Mesendoderm (in vitro differentiated cells): ENCODE data around the gene TBX4.

Experiments used
- DNase-seq: peaks from one replicate; pipeline ENCODE4 v3.0.0; 2013
- H2AK5ac ChIP-seq: 2 replicates; pipeline ENCODE4 v1.6.1; 2013; ENCODE audit warnings: low read length, inconsistent platforms
- H2BK120ac ChIP-seq: 2 replicates; pipeline ENCODE4 v1.6.1; 2013; ENCODE audit warnings: low read depth, mild to moderate bottlenecking, low read length, moderate library complexity, mixed read lengths
- H2BK15ac ChIP-seq: replicated peaks from 2 replicates; pipeline ENCODE4 v1.6.1; 2013; ENCODE audit warnings: low read depth, mild to moderate bottlenecking, moderate library complexity
- H2BK5ac ChIP-seq: 2 replicates; pipeline ENCODE4 v1.6.1; 2013; ENCODE audit warnings: low read length, inconsistent platforms
- H3K18ac ChIP-seq: 2 replicates; pipeline ENCODE4 v1.6.1; 2013; ENCODE audit warnings: mild to moderate bottlenecking, low read length, mixed read lengths
- H3K23ac ChIP-seq: one replicate; pipeline ENCODE4 v1.6.1; 2013; ENCODE audit warnings: low read length
- H3K27ac ChIP-seq: 2 replicates; pipeline ENCODE4 v1.5.1; 2013; ENCODE audit warnings: low read depth, mild to moderate bottlenecking, inconsistent platforms, low read length, moderate library complexity
- H3K27me3 ChIP-seq: 2 replicates; pipeline ENCODE4 v1.6.1; 2013; ENCODE audit warnings: low read length, control low read depth, mild to moderate bottlenecking, inconsistent platforms; ENCODE audit not compliant: insufficient read depth, poor library complexity
- H3K36me3 ChIP-seq: 2 replicates; pipeline ENCODE4 v1.6.1; 2013; ENCODE audit warnings: low read length, inconsistent platforms; ENCODE audit not compliant: control insufficient read depth, insufficient read depth
- H3K4ac ChIP-seq: one replicate; pipeline ENCODE4 v1.6.1; 2013; ENCODE audit warnings: low read depth, mild to moderate bottlenecking, low read length, moderate library complexity
- H3K4me1 ChIP-seq: 2 replicates; pipeline ENCODE4 v1.6.1; 2013; ENCODE audit warnings: low read depth, low read length, inconsistent platforms; ENCODE audit not compliant: control insufficient read depth
- H3K4me2 ChIP-seq: 2 replicates; pipeline ENCODE4 v1.6.1; 2013; ENCODE audit warnings: low read length
- H3K4me3 ChIP-seq: 2 replicates; pipeline ENCODE4 v1.5.1; 2013; ENCODE audit warnings: mild to moderate bottlenecking, low read length
- H3K56ac ChIP-seq: one replicate; pipeline ENCODE4 v1.6.1; 2013; ENCODE audit warnings: low read length
- H3K79me1 ChIP-seq: 2 replicates; pipeline ENCODE4 v1.6.1; 2013; ENCODE audit warnings: low read length, inconsistent platforms
- H3K79me2 ChIP-seq: 2 replicates; pipeline ENCODE4 v1.6.1; 2013; ENCODE audit warnings: mild to moderate bottlenecking, low read length; ENCODE audit not compliant: control insufficient read depth, insufficient read depth
- H3K9ac ChIP-seq: 2 replicates; pipeline ENCODE4 v1.6.1; 2013; ENCODE audit warnings: low read length, inconsistent platforms
- H4K5ac ChIP-seq: one replicate; pipeline ENCODE4 v1.6.1; 2013; ENCODE audit warnings: low read length
- H4K8ac ChIP-seq: one replicate; pipeline ENCODE4 v1.6.1; 2013; ENCODE audit warnings: low read depth, mild to moderate bottlenecking, control low read depth, low read length, moderate library complexity
- WGBS: extraction: QIAGEN DNeasy Blood & Tissue Kit; methylation state at CpG from one replicate; pipeline ENCODE4 v1.1.7; 2013; ENCODE audit warnings: low lambda C conversion rate, missing lambda C conversion rate; ENCODE audit not compliant: insufficient coverage; ENCODE audit errors: extremely low coverage; 5-methylcytosine and 5-hydroxymethylcytosine counted together

TBX4 gene

DNA sequence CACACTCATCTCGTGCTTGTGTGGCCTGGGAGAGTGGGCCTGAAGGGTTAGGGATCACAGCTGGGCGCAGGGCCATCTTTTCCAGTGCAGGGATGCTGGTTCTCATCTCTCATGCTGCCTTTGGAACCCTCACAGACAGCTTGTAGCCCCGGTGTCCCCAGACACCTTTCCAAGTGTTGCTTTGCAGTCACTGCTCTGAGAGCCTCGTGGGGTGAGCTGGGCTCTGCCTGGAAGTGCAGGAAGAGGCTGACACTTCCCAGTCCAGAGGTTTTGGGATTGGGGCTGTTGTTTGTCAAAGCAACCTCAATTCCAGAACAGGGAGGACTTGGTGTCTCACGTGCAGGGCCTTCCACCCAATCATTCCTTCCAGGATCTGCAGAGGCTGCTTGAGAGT lies 28.2 kb downstream of the TBX4 start:
- H3K79me1 ChIP-seq, result no peaks in the 10 kb centered on the region

DNA sequence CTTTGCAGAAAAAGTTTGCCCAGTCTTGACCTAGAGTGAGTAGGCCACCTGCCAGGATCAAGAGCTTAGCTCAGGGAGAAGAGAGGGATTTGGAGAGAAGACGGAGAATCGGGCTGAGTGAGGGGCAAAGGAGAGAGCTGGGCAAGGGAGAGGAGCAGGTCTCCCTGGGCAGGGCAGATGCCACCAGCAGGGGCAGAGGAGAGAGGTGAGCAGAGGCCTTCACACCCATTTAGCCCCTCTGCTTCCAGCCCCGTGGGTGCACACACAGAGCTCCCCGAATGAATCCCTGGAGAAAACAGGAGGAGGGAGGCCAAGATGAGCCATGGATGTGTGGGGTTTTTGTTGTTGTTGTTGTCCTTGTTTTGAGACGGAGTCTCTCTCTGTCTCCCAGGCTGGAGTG lies 29.2 kb downstream of the TBX4 start:
- Histone ChIP-seq H3K79me2 (no peaks in the 10 kb centered on the region), H3K4me3 (no peak overlapping the region), H3K4me2 (no peak overlapping the region), H2BK120ac (no peak overlapping the region), H2BK15ac (no peak overlapping the region), H3K56ac (no peak overlapping the region), H3K27me3 (no peaks in the 10 kb centered on the region), H2BK5ac (no peak overlapping the region), H4K5ac (no peak overlapping the region), H3K4me1 (peaks cover 2% of the 10 kb centered on the region), H3K23ac (no peak overlapping the region), H3K18ac (no peak overlapping the region), H4K8ac (no peak overlapping the region), H2AK5ac (no peak overlapping the region), H3K27ac (no peak overlapping the region), H3K79me1 (no peaks in the 10 kb centered on the region), H3K9ac (no peak overlapping the region), H3K4ac (no peak overlapping the region), H3K36me3 (no peaks in the 10 kb centered on the region)
- no peak for DNase-seq
- WGBS, result no CpG with 5 or more reads among the region's 5 CpGs

More for the DNA sequence above, 28.2 kb downstream of the TBX4 start:
- Histone ChIP-seq H4K8ac (no peak overlapping the region), H3K18ac (no peak overlapping the region), H3K4ac (no peak overlapping the region), H3K27me3 (no peaks in the 10 kb centered on the region), H3K4me3 (no peak overlapping the region), H3K27ac (no peak overlapping the region), H3K23ac (no peak overlapping the region), H3K9ac (no peak overlapping the region), H2BK15ac (no peak overlapping the region), H4K5ac (no peak overlapping the region), H2BK5ac (no peak overlapping the region), H3K4me1 (no peaks in the 10 kb centered on the region), H2AK5ac (no peak overlapping the region), H3K36me3 (no peaks in the 10 kb centered on the region), H3K79me2 (no peaks in the 10 kb centered on the region), H2BK120ac (no peak overlapping the region), H3K56ac (no peak overlapping the region), H3K4me2 (no peak overlapping the region)
- no peak for DNase-seq
- no CpG with 5 or more reads among the region's 5 CpGs for WGBS

- no peak overlapping the region for H2BK15ac ChIP-seq
- H3K4ac ChIP-seq, result no peak overlapping the region
- H3K79me2 ChIP-seq, result no peaks in the 10 kb centered on the region
- H3K4me1 ChIP-seq, result peaks cover 4% of the 10 kb centered on the region
- no peak for DNase-seq
- no peak overlapping the region for H3K56ac ChIP-seq
- H3K9ac ChIP-seq, result no peak overlapping the region
- H4K5ac ChIP-seq, result no peak overlapping the region
- no peak overlapping the region for H3K4me2 ChIP-seq
- H3K18ac ChIP-seq, result no peak overlapping the region
- H3K4me3 ChIP-seq, result no peak overlapping the region
- H2AK5ac ChIP-seq, result no peak overlapping the region
- H3K23ac ChIP-seq, result no peak overlapping the region
- no peaks in the 10 kb centered on the region for H3K79me1 ChIP-seq
- no peak overlapping the region for H2BK5ac ChIP-seq
- no peaks in the 10 kb centered on the region for H3K27me3 ChIP-seq
- H4K8ac ChIP-seq, result no peak overlapping the region
- WGBS, result no CpG with 5 or more reads among the region's 8 CpGs
- H3K27ac ChIP-seq, result no peak overlapping the region
- H3K36me3 ChIP-seq, result no peaks in the 10 kb centered on the region
- no peak overlapping the region for H2BK120ac ChIP-seq
Observed at GRCh38 chr17:61482467-61482866, 30.2 kb downstream of the TBX4 start.

DNA sequence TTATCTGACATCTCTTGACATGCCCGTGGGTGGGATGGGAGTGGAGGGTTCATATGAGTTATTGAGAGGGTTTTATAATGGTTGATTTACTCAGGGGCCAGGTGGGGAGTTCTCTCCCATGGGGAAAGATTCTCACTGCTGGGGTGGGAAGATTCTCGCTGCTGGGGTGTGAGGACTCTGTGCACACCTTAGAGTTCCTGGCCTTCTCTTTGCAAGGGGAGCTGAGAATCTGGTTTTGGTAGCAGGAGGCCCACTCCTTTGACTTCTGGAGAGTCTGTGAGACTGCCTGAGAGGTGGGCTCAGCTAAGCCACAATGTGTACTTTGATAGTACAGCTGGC lies 31.5 kb downstream of the TBX4 start:
- Histone ChIP-seq H3K18ac (no peak overlapping the region), H2BK5ac (no peak overlapping the region), H3K4me1 (peaks cover 4% of the 10 kb centered on the region), H3K27me3 (no peaks in the 10 kb centered on the region), H3K36me3 (no peaks in the 10 kb centered on the region), H4K8ac (no peak overlapping the region), H4K5ac (no peak overlapping the region), H2AK5ac (no peak overlapping the region), H2BK120ac (no peak overlapping the region), H3K27ac (no peak overlapping the region), H3K9ac (no peak overlapping the region), H3K79me1 (no peaks in the 10 kb centered on the region), H3K4ac (no peak overlapping the region), H3K4me2 (no peak overlapping the region), H3K56ac (no peak overlapping the region), H3K23ac (no peak overlapping the region), H3K79me2 (no peaks in the 10 kb centered on the region), H2BK15ac (no peak overlapping the region), H3K4me3 (no peak overlapping the region)
- no peak for DNase-seq
- no CpG with 5 or more reads among the region's 2 CpGs for WGBS

DNA sequence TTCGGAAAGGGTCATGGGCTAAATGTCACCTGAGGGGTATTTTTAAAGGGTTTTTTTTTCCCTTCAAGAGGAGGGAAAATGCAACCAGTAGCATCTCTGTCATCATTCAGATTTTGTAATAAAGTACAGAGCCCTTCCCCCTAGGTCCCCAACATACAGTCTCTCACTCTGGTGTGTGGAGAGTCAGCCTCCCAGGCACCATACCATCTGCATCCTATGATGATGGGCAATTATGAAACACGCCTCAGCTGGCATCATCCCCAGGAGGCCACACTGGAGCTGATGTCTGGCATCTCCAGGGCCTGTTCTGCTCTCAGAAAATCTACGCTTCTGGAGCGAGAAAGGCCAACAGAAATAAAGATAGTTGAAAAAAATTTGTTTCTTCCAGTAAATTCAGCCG lies 32.0 kb downstream of the TBX4 start:
- no peak overlapping the region for H3K4me2 ChIP-seq
- H4K8ac ChIP-seq, result no peak overlapping the region
- no peak overlapping the region for H4K5ac ChIP-seq
- no peak overlapping the region for H3K23ac ChIP-seq
- no peak overlapping the region for H2BK5ac ChIP-seq
- no peaks in the 10 kb centered on the region for H3K79me1 ChIP-seq
- no peak overlapping the region for H2BK120ac ChIP-seq
- no peak overlapping the region for H3K4me3 ChIP-seq
- peaks cover 4% of the 10 kb centered on the region for H3K4me1 ChIP-seq
- H3K4ac ChIP-seq, result no peak overlapping the region
- H3K79me2 ChIP-seq, result no peaks in the 10 kb centered on the region
- H3K56ac ChIP-seq, result no peak overlapping the region
- WGBS, result no CpG with 5 or more reads among the region's 5 CpGs
- no peak overlapping the region for H3K9ac ChIP-seq
- H2BK15ac ChIP-seq, result no peak overlapping the region
- no peak overlapping the region for H2AK5ac ChIP-seq
- no peak overlapping the region for H3K18ac ChIP-seq
- H3K27me3 ChIP-seq, result no peaks in the 10 kb centered on the region
- DNase-seq, result no peak
- no peaks in the 10 kb centered on the region for H3K36me3 ChIP-seq
- H3K27ac ChIP-seq, result no peak overlapping the region

DNA sequence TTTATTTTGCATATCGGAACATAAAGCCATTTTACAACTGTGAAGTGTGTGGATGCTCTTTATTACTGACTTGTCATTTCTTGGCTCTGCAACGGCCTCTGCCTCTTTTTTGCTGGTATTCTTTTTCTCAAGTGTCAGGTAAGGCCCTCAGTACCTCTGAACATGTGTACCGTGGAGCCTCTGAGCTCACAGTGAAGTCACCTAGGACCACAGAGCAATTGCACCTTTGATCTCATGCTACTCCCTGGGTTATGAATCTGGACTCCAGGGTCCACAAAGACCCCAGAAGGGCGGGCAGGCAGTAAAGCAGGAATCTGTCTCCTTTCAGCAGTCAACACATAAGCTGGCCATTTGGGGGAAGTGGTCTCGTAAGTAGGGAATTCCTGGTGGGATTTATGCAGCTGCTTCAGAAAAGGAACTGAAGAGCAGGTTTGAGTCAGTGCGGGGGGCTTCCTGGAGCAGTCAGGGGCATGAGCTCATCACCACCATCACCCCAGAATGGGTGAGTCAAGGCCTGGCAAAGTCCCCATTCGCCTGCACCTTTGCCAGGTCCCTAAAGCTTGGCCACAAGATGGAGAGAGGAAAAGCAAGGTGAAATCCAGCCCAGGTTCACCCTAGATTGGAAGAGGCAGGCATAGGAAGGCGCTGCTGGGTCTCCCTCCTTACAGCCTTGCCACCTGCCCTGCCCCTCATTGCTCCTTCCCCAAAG lies 33.0 kb downstream of the TBX4 start:
- H3K18ac ChIP-seq, result no peak overlapping the region
- no peak overlapping the region for H2BK15ac ChIP-seq
- no CpG with 5 or more reads among the region's 8 CpGs for WGBS
- no peak overlapping the region for H3K4me3 ChIP-seq
- no peak overlapping the region for H2BK5ac ChIP-seq
- no peak overlapping the region for H4K8ac ChIP-seq
- H3K4ac ChIP-seq, result no peak overlapping the region
- H3K27ac ChIP-seq, result no peak overlapping the region
- H3K23ac ChIP-seq, result no peak overlapping the region
- no peaks in the 10 kb centered on the region for H3K36me3 ChIP-seq
- no peaks in the 10 kb centered on the region for H3K79me1 ChIP-seq
- no peaks in the 10 kb centered on the region for H3K79me2 ChIP-seq
- H3K9ac ChIP-seq, result no peak overlapping the region
- peaks cover 4% of the 10 kb centered on the region for H3K4me1 ChIP-seq
- no peak overlapping the region for H3K56ac ChIP-seq
- H4K5ac ChIP-seq, result no peak overlapping the region
- no peak overlapping the region for H2BK120ac ChIP-seq
- DNase-seq, result no peak
- no peak overlapping the region for H3K4me2 ChIP-seq
- H2AK5ac ChIP-seq, result no peak overlapping the region
- H3K27me3 ChIP-seq, result no peaks in the 10 kb centered on the region
